Upper lobe of right lung (tissue), 1 donor: Measurements from ENCODE around the gene ERBB2. TPM values are rescaled to one million over a fixed set of nuclear protein-coding genes. Genes with fewer than 3 reads are reported as not detected.

ENCODE experiments used
- ATAC-seq: fragments of 200-7000 bp; cut with Tn5 transposase; one replicate; pipeline ENCODE4 v1.9.1; 2020; ENCODE audit warnings: mild to moderate bottlenecking, moderate library complexity
- DNase-seq: peaks from one replicate; pipeline ENCODE4 v3.0.0-alpha.2; 2020
- H3K27ac ChIP-seq: fragments of 200-600 bp; one replicate; pipeline ENCODE4 v1.8.0; 2022
- H3K27me3 ChIP-seq: fragments of 200-600 bp; one replicate; pipeline ENCODE4 v1.8.0; 2022; ENCODE audit warnings: mild to moderate bottlenecking
- H3K36me3 ChIP-seq: fragments of 200-600 bp; one replicate; pipeline ENCODE4 v1.8.0; 2022
- H3K4me1 ChIP-seq: fragments of 200-600 bp; one replicate; pipeline ENCODE4 v1.8.0; 2022
- H3K4me3 ChIP-seq: fragments of 200-600 bp; one replicate; pipeline ENCODE4 v1.8.0; 2022; ENCODE audit warnings: mild to moderate bottlenecking
- H3K9me3 ChIP-seq: fragments of 200-600 bp; one replicate; pipeline ENCODE4 v1.8.0; 2022
- intact Hi-C: fragments of 100-400 bp; cut with DNase I; formaldehyde crosslinking; loops from one replicate; pipeline ENCODE4 v1.11.0; 2022
- total RNA-seq: library from RNA; stranded (reverse); fragmentation: NEBNext Ultra II Directional; extraction: Animal tissue kit (Norgen Biotek cat#: 25700); gene quantifications from one replicate; pipeline ENCODE4 v1.2.1, GENCODE V29; 2021
- TF ChIP-seq, protein P1 (sequence below): fragments of 200-600 bp; IDR thresholded peaks from one replicate; pipeline ENCODE4 v1.8.0; 2022; ENCODE audit warnings: antibody characterized with exemption
- donor health status: DM: no; HTN: yes; CAD: no; lungs with severe emphysema.

Gene ERBB2
- total RNA-seq, 1 donor from 2014 or later = 97.5 TPM

DNA sequence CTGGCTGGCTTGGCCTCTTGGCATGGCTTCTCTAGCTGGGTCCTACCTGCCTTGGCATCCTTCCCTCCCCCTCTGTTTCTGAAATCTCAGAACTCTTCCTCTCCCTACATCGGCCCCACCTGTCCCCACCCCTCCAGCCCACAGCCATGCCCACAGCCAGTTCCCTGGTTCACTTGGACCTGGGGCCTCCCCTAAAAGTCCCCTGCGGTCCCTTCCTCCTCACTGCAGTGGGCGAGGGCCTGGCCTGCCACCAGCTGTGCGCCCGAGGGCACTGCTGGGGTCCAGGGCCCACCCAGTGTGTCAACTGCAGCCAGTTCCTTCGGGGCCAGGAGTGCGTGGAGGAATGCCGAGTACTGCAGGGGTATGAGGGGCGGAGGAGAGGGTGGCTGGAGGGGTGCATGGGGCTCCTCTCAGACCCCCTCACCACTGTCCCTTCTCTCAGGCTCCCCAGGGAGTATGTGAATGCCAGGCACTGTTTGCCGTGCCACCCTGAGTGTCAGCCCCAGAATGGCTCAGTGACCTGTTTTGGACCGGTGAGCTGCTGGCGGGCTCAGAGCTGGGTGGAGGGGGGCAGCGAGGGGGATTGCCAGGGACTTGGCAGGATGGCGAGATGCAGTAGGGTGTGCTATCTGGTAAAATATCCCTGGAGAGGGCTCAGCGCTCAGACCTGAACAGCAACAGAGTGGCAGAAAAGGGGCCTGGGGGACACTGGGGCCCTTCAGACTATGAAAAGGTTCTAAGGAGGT lies 16.4 kb downstream of the ERBB2 start:
- DNase-seq (no peak), ATAC-seq (peak; percentile 11)
- H3K27me3 ChIP-seq = no peaks in the 10 kb centered on the region
- no peaks in the 10 kb centered on the region for H3K9me3 ChIP-seq
- intact Hi-C loops = no loop called here
- H3K27ac ChIP-seq = peak overlapping the region; percentile 55
- H3K36me3 ChIP-seq = peaks cover 54% of the 10 kb centered on the region
- H3K4me1 ChIP-seq = no peaks in the 10 kb centered on the region
- H3K4me3 ChIP-seq = no peak overlapping the region
- TF ChIP-seq, protein P1, sequence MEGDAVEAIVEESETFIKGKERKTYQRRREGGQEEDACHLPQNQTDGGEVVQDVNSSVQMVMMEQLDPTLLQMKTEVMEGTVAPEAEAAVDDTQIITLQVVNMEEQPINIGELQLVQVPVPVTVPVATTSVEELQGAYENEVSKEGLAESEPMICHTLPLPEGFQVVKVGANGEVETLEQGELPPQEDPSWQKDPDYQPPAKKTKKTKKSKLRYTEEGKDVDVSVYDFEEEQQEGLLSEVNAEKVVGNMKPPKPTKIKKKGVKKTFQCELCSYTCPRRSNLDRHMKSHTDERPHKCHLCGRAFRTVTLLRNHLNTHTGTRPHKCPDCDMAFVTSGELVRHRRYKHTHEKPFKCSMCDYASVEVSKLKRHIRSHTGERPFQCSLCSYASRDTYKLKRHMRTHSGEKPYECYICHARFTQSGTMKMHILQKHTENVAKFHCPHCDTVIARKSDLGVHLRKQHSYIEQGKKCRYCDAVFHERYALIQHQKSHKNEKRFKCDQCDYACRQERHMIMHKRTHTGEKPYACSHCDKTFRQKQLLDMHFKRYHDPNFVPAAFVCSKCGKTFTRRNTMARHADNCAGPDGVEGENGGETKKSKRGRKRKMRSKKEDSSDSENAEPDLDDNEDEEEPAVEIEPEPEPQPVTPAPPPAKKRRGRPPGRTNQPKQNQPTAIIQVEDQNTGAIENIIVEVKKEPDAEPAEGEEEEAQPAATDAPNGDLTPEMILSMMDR = no peak

DNA sequence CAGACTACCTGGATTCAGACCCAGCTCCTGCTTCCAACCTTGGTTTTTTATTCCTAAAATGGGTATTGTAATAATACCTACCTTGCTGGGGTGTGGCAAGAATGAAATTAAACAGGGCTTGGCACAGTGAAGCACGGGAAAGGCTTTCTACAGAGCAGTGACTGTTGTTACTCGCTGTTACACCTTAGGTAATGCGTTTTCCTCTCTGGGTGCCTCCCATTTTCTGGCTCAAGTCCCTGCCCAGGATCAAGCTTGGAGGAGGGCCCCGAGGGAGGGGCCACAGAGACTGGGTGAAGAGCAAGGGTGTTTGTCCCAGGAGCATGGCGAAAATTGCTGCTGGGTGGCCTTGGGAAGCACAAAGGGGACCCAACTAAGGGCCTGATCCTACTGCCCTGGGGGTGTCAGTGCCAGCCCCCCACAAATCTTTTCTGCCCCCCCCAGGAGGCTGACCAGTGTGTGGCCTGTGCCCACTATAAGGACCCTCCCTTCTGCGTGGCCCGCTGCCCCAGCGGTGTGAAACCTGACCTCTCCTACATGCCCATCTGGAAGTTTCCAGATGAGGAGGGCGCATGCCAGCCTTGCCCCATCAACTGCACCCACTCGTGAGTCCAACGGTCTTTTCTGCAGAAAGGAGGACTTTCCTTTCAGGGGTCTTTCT lies 17.1 kb downstream of the ERBB2 start:
- Histone ChIP-seq H3K36me3 (peaks cover 53% of the 10 kb centered on the region), H3K4me3 (no peak overlapping the region), H3K27ac (peak overlapping the region; percentile 55), H3K4me1 (no peaks in the 10 kb centered on the region), H3K27me3 (no peaks in the 10 kb centered on the region), H3K9me3 (no peaks in the 10 kb centered on the region)
- ATAC-seq (peak; percentile 88), DNase-seq (no peak)
- intact Hi-C loops = no loop called here
- TF ChIP-seq, protein P1 = no peak

DNA sequence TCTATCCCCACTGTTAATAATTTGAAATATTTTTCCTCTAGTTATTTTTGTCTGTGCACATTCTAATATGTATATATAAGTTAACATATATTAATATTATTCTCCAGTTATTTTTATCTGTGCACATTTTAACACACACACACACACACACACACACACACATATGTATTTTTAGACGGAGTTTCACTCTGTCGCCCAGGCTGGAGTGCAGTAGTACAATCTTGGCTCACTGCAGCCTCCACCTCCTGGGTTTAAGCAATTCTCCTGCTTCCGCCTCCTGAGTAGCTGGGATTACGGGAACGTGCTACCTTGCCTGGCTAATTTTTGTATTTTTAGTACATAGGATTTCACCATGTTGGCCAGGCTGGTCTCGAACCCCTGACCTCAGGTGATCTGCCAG lies 17.8 kb downstream of the ERBB2 start:
- H3K27me3 ChIP-seq = no peaks in the 10 kb centered on the region
- no peaks in the 10 kb centered on the region for H3K4me1 ChIP-seq
- ATAC-seq = no peak
- peaks cover 50% of the 10 kb centered on the region for H3K36me3 ChIP-seq
- H3K27ac ChIP-seq = no peak overlapping the region
- H3K4me3 ChIP-seq = no peak overlapping the region
- DNase-seq = no peak
- intact Hi-C loops = no loop called here
- TF ChIP-seq, protein P1 = no peak
- no peaks in the 10 kb centered on the region for H3K9me3 ChIP-seq

DNA sequence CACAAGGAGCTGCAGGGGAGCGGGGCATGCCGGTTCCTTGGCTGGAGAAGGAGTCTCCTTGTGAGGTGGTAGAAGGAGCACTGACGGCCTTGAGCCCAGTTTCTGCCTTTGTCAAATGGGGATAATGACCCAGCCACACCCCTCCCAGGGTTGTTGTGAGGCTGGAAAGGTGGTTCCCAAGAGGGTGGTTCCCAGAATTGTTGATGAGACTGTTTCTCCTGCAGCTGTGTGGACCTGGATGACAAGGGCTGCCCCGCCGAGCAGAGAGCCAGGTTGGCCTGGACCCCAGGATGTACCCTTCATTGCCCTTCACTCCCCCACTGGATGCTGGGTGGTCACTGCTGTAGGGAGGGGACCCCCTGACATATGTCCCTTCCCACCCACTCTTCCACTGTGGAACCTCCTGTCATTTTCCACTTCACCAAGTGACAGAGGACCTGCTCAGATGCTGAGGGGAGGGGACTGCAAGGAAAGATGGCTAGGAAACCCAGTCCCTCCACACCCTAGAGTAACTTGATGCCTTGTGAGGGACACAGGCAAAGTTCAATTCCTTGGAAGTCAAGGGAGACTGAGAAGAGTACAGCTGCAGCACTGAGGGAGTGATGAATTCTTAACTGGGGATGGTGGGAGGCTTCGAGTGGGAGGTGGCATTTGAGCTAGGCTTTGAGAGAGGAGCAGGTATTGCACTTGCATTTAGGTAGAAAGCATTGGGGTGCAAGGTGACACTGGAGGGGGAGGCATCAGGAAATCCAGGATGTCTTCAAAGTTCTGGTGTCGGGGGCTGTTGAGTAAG lies 19.9 kb downstream of the ERBB2 start:
- intact Hi-C loops = no loop called here
- no peaks in the 10 kb centered on the region for H3K9me3 ChIP-seq
- no peaks in the 10 kb centered on the region for H3K27me3 ChIP-seq
- ATAC-seq (no peak), DNase-seq (no peak)
- TF ChIP-seq, protein P1 = no peak
- no peaks in the 10 kb centered on the region for H3K4me1 ChIP-seq
- H3K27ac ChIP-seq = no peak overlapping the region
- peaks cover 44% of the 10 kb centered on the region for H3K36me3 ChIP-seq
- H3K4me3 ChIP-seq = no peak overlapping the region

DNA sequence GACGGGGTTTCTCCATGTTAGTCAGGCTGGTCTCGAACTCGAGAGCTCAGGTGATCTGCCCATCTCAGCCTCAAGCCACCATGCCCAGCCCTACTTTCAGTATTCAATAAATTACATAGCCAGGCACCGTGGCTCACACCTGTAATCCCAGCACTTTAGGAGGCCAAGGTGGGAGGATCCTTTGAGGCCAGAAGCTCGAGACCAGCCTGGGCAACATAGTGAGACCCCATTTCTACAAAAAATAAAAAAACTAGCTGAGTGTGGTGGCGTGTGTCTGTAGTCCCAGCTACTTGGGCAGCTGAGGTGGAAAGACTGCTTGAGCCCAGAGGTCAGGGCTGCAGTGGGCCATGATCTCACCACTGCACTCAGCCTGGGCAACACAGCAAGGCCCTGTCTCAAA lies 22.2 kb downstream of the ERBB2 start:
- intact Hi-C loops = no loop called here
- TF ChIP-seq, protein P1 = no peak

More for the DNA sequence above, 22.2 kb downstream of the ERBB2 start:
- ATAC-seq = no peak
- Histone ChIP-seq H3K36me3 (peaks cover 37% of the 10 kb centered on the region), H3K27me3 (no peaks in the 10 kb centered on the region), H3K4me3 (no peak overlapping the region), H3K4me1 (no peaks in the 10 kb centered on the region), H3K27ac (no peak overlapping the region), H3K9me3 (no peaks in the 10 kb centered on the region)
- no peak for DNase-seq
